Fibroblast of skin of left biceps (primary cell): Measurements from ENCODE around the gene HOXB8.

Experiments
- DNase-seq, 2 experiments: peaks; one replicate each; pipeline ENCODE4 v3.0.0-alpha.2; 2013; ENCODE audit warnings: low read depth in 2 of 2

The HOXB8 gene

GRCh38 chr17:48615047-48615962, at the start of gene HOXB8:
TSS of gene HOXB8 (minus strand) at chr17:48615292. CDS start at chr17:48614704, 588 bp downstream.
- no peak for DNase-seq

- DNase-seq: no peak
Observed at GRCh38 chr17:48663134-48663924, 48.2 kb upstream of the HOXB8 start.

- no peak for DNase-seq
Observed at GRCh38 chr17:48655913-48656312, 40.8 kb upstream of the HOXB8 start.

DNA sequence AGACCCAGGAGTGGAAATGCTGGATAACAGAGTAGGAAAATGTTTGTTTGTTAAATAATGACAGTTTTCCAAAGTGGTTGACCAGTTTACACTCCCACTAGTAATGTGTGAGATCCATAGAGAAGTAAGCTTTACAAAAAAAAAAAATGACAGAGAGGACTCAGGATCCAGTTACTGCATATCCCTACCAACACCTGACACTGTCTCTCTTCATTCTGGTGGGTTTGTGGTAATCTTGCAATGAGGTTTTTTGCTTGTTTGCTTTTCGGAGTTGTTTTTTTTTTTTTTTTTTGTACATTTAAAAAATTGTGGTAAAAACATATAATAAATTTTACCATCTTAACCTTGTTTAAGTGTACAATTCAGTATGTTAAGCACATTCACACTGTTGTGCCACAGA, 34.6 kb upstream of the HOXB8 start:
- no peak for DNase-seq

- no peak for DNase-seq
Observed at GRCh38 chr17:48647963-48648245, 32.8 kb upstream of the HOXB8 start.

DNA sequence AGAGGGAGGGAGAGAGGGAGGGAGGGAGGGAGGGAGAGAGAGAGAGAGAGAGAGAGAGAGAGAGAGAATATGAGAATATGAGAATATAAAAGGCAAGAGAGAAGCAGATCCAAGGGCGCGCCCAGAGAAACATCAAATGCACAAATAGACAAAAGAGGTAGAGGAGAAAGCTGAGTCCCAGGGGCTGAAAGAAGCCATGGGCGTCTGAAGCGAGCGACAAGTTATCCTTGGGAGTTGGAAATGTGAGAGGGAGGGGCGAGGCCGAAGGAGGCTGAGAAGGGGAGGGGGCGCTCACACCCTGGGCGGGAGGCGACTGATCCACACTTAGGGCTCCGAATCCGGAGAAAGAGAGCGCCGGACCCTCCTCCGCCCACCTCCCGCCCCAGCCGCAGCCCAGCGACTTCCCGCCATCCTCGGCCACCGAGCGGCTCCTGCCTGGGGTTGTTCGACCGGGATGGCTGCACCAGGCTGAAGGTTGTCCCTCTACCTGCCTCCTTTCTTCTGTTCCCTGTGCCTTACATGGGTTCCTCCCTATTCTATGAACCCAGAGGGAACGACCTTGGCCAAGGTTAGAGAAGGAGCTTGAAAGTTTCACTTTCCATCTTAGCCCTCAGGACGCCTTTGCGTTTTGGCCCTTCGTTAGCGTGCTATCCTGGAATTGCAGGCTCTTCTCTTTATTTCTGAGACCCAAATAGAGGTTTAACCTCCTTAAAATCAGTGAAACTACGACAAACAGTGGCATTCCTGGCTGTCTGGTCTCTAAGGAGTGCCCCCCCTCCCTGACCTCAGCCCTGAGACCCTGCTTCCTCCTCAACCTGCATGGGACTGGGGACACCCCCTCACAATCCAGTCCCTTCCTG, 32.2 kb upstream of the HOXB8 start:
- no peak for DNase-seq

GRCh38 chr17:48646183-48647102, 31.4 kb upstream of the HOXB8 start:
- no peak for DNase-seq

GRCh38 chr17:48645639-48646182, 30.6 kb upstream of the HOXB8 start:
- DNase-seq: no peak

DNA sequence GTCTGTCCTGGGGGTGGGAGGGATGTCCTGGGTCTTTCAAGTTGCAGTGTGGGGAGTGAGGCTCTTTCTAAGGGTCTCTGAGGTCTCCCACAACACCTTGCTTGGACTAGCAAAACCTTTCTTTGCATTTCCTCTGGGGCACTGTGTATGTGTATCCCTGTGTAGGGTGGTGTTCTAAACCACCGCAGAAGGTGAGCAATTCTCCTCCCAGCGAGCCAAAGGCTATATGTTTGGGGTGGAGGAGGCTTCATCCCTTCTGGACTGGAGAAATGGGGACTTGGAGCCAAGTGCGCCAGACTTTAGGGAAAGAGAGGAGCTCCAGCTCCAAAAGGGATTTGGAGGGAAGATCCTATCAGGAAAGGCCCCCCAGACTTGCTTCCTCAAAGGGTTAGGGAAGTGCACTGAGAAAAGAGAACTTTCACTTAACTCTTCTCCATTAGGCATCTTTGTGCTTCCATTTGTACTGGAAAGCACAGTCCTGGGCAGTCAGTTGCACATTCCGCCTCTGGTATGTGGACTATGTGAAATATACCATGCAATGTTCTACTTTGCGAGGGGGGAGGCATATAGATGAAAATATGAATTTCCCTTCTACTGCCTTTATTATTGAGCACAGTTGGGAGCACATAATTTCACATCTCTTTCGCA, 29.9 kb upstream of the HOXB8 start:
- no peak for DNase-seq

- DNase-seq: no peak
Observed at GRCh38 chr17:48644159-48644558, 29.1 kb upstream of the HOXB8 start.

DNA sequence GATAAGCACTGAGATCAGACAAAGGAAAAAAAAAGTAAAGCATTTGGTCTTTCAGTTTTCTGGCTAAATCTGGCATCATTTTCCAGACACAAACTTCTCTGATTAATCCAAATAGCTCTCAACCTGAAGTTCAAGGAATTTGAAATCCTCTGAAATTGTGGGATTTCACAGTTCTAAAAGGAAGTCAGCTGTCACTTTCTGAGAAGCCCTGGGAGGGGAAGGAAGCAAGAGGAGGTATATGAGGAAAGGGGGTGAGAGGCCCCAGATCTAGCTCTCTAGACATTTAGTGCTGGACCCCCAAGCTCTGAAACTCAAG, 28.6 kb upstream of the HOXB8 start:
- DNase-seq: no peak

DNA sequence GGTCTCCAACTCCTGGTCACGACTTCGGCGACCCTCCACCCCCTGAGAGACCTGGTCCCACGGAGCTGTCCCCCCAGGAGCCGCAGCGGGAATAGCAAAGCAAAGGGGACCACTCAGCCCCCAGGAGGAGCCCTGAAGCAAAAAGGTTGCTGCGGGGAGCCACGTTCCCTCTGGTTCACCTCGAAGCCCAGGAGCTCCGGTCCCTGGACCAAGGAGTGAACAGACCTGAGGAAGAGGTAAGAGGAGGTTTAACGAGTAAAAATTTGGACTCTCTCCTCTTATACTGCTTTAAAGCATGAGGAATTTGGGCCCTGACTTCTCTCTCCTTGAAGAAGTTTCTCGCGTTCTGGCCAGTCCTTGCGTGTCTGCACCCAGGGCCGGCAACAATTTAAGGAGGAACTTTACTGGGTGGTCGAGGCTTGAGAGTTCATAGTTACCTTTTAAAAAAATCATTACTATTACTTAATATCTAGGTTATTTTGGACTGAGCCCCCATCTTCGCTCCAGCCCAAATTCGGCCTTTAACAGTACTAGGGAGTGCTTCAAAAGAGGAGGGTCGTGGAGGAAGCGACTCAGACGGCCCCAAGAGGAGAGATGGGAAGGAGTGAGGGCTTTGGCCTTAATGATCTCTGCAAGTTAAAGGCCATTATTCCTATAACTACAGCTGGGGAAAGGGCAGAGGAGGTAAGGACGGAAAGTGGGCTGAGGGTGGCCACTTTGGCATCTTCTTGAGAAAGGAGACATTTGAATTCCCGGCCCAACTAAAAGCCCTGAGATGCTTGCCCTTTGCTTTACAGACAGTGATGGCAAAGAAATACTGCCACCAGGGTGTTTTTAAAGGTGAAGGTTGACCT, 28.0 kb upstream of the HOXB8 start:
- DNase-seq: no peak

GRCh38 chr17:48642059-48642842, 27.2 kb upstream of the HOXB8 start:
- no peak for DNase-seq

DNA sequence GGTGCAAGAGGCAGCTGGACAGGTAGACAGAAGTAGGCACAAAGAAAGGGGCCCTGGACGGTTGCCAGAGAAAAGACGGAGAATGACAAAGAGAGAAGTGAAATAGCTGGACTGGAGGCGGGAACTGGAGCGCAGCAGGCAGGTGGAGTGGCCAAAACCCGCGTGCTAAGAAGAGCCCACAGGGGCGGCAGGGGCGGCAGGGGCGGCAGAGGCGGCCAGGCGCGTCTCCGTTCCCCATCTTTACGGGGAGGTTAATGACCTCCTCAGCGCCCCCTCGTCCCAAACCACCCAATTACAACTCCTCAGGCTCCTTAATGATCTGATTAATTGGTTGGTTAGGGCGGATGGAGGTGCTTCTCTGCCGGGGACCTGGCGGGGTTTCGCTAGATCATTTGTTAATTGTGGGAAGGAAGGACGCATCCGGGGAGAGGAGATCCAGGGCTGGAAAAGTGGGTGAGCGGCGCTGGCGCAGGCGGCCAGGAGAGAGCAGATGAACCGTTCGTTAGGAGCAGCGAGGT, 26.5 kb upstream of the HOXB8 start:
- DNase-seq: no peak

DNA sequence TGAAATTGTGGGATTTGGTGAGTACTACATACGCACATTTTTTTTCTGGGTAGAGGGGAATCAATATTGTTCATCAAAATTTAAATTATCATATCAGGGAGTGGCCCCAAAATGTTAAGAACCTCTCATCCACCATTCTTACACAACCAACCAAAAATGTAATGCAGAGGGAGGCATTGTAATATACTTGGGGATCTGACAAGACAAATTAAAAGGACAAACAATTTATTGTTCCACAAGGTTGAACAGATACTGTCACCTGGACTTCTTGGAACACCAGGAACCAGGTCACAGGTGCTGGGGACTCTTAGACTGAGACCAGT, 25.7 kb upstream of the HOXB8 start:
- DNase-seq: no peak

- DNase-seq: no peak
Observed at GRCh38 chr17:48639982-48640857, 25.1 kb upstream of the HOXB8 start.

DNA sequence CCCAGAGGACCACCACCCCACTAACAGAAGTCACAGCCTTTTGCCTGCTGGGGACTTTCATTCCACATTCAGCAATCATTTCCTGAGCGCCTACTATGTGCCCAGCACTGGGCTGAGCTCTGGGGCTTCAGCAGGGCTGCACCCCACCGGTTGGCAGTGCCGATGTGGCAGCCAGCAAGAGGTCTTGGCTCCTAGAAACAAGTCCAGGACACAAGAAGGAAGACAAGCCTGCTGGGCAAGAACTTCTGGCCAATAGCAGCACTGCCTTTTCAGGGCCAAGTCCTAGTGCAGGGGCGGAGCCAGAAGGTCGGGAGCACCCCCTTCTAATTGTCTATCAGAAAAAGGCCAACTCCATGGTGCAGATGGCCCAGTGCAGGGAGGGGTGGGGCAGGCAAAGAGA, 24.0 kb upstream of the HOXB8 start:
- DNase-seq: no peak
